IMR-90 (cell line): ENCODE measurements around the gene C12orf57. TPM values are rescaled to one million over a fixed set of nuclear protein-coding genes. Genes with fewer than 3 reads are reported as not detected.

Experiments used
- ATAC-seq: fragments of 200-7000 bp; cut with Tn5 transposase; 2 replicates; pipeline ENCODE4 v1.9.1; 2020; ENCODE audit warnings: low read depth, mild to moderate bottlenecking, moderate library complexity
- BruUV-seq: library from RNA; stranded (reverse); fragments of 400-500 nt; replicated peaks from 2 replicates; lab custom pipeline; 2021; lab: Mats Ljungman, UMichigan
- CTCF ChIA-PET: fragments of 300-600 bp; formaldehyde crosslinking; extraction: SDS; loops from one replicate; lab custom pipeline; 2021; ENCODE audit warnings: antibody characterized with exemption; lab: Yijun Ruan, JAX
- POLR2A ChIA-PET: fragments of 300-600 bp; sonication (Branson Sonifier 250); formaldehyde crosslinking; loops from one replicate; lab custom pipeline; 2022; ENCODE audit warnings: antibody characterized with exemption; ENCODE audit not compliant: unreplicated experiment; lab: Charles Lee
- DNase-seq: peaks from one replicate; pipeline ENCODE4 v3.0.0; 2013
- H2AFZ ChIP-seq: replicated peaks from 2 replicates; pipeline ENCODE3; 2013; ENCODE audit warnings: low read length, mild to moderate bottlenecking; ENCODE audit not compliant: poor library complexity
- H2AK5ac ChIP-seq: 2 replicates; pipeline ENCODE4 v1.6.1; 2013; ENCODE audit warnings: low read depth, low read length, inconsistent platforms
- H2AK9ac ChIP-seq: replicated peaks from 2 replicates; pipeline ENCODE3; 2013; ENCODE audit warnings: mild to moderate bottlenecking, low read depth, low read length, moderate library complexity; ENCODE audit not compliant: poor library complexity
- H2BK120ac ChIP-seq: 2 replicates; pipeline ENCODE4 v1.6.1; 2013; ENCODE audit warnings: low read depth, low read length, inconsistent platforms
- H2BK15ac ChIP-seq: 3 replicates; pipeline ENCODE4 v1.6.1; 2013; ENCODE audit warnings: low read depth, low read length, inconsistent platforms
- H2BK20ac ChIP-seq: 2 replicates; pipeline ENCODE4 v1.6.1; 2013; ENCODE audit warnings: low read depth, mild to moderate bottlenecking, inconsistent platforms, low read length, moderate library complexity
- H2BK5ac ChIP-seq: 2 replicates; pipeline ENCODE4 v1.6.1; 2013; ENCODE audit warnings: mild to moderate bottlenecking, low read depth, low read length, inconsistent platforms; ENCODE audit not compliant: poor library complexity, severe bottlenecking
- H3K14ac ChIP-seq: replicated peaks from 2 replicates; pipeline ENCODE4 v1.6.1; 2013; ENCODE audit warnings: low read depth, low read length, inconsistent platforms
- H3K18ac ChIP-seq: 2 replicates; pipeline ENCODE4 v1.6.1; 2013; ENCODE audit warnings: low read depth, low read length, control low read depth
- H3K23ac ChIP-seq: 2 replicates; pipeline ENCODE4 v1.6.1; 2013; ENCODE audit warnings: low read depth, low read length, inconsistent platforms
- H3K27ac ChIP-seq: 2 replicates; pipeline ENCODE4 v1.5.1; 2013; ENCODE audit warnings: mild to moderate bottlenecking, control low read depth, low read length; ENCODE audit not compliant: insufficient read depth
- H3K27me3 ChIP-seq: 2 replicates; pipeline ENCODE4 v1.6.1; 2013; ENCODE audit warnings: low read length; ENCODE audit not compliant: control insufficient read depth, insufficient read depth
- H3K36me3 ChIP-seq: 2 replicates; pipeline ENCODE4 v1.6.1; 2013; ENCODE audit warnings: low read length, mixed read lengths; ENCODE audit not compliant: control insufficient read depth, insufficient read depth
- H3K4ac ChIP-seq: 2 replicates; pipeline ENCODE4 v1.6.1; 2013; ENCODE audit warnings: low read depth, low read length, inconsistent platforms
- H3K4me1 ChIP-seq: 2 replicates; pipeline ENCODE4 v1.6.1; 2013; ENCODE audit warnings: low read length, mixed read lengths; ENCODE audit not compliant: control insufficient read depth, insufficient read depth
- H3K4me2 ChIP-seq: 2 replicates; pipeline ENCODE4 v1.6.1; 2013; ENCODE audit warnings: low read depth, mild to moderate bottlenecking, control low read depth, low read length, moderate library complexity
- H3K4me3 ChIP-seq: 2 replicates; pipeline ENCODE4 v1.5.1; 2013; ENCODE audit warnings: low read depth, mild to moderate bottlenecking, control low read depth, low read length, moderate library complexity; ENCODE audit not compliant: insufficient read depth
- H3K56ac ChIP-seq: 2 replicates; pipeline ENCODE4 v1.6.1; 2013; ENCODE audit warnings: low read length, inconsistent platforms; ENCODE audit not compliant: insufficient read depth; ENCODE audit errors: extremely low read depth
- H3K79me1 ChIP-seq, 2 experiments: 2 replicates each; pipeline ENCODE4 v1.6.1; 2013; ENCODE audit warnings: low read length in 2 of 2, inconsistent platforms in 1 of 2, low read depth in 1 of 2
- H3K9ac ChIP-seq: 2 replicates; pipeline ENCODE4 v1.6.1; 2013; ENCODE audit warnings: low read depth, low read length, control low read depth
- H3K9me1 ChIP-seq: 2 replicates; pipeline ENCODE4 v1.6.1; 2013; ENCODE audit warnings: low read length, inconsistent platforms; ENCODE audit not compliant: insufficient read depth
- H3K9me3 ChIP-seq: 2 replicates; pipeline ENCODE4 v1.6.1; 2013; ENCODE audit warnings: low read length; ENCODE audit not compliant: control insufficient read depth, insufficient read depth
- H4K20me1 ChIP-seq: 2 replicates; pipeline ENCODE4 v1.6.1; 2013; ENCODE audit warnings: low read length, inconsistent platforms; ENCODE audit not compliant: insufficient read depth
- H4K5ac ChIP-seq: 2 replicates; pipeline ENCODE4 v1.6.1; 2013; ENCODE audit warnings: mild to moderate bottlenecking, low read depth, low read length, control low read depth
- H4K8ac ChIP-seq, 2 experiments: 2 replicates each; pipeline ENCODE4 v1.6.1; 2013; ENCODE audit warnings: low read depth in 2 of 2, low read length in 2 of 2, control low read depth in 1 of 2, inconsistent platforms in 1 of 2
- H4K91ac ChIP-seq: 2 replicates; pipeline ENCODE4 v1.6.1; 2013; ENCODE audit warnings: low read depth, low read length, inconsistent platforms; ENCODE audit not compliant: insufficient read depth
- BHLHE40 ChIP-seq: fragments of 150-350 bp; IDR thresholded peaks from 2 replicates; pipeline ENCODE4 v1.6.1; 2016; ENCODE audit warnings: mild to moderate bottlenecking, low read depth, low read length
- CHD1 ChIP-seq: IDR thresholded peaks from 2 replicates; pipeline ENCODE4 v1.6.1; 2012; ENCODE audit warnings: low read depth, low read length, improper control_type of control experiment
- MXI1 ChIP-seq: IDR thresholded peaks from 2 replicates; pipeline ENCODE4 v1.6.1; 2012; ENCODE audit warnings: low read depth, mild to moderate bottlenecking, low read length, moderate library complexity, borderline replicate concordance
- POLR2A ChIP-seq: IDR thresholded peaks from 2 replicates; pipeline ENCODE4 v1.6.1; 2012; ENCODE audit warnings: mild to moderate bottlenecking, low read depth, low read length
- SMC3 ChIP-seq: fragments of 150-350 bp; IDR thresholded peaks from 2 replicates; pipeline ENCODE4 v1.6.1; 2016; ENCODE audit warnings: low read depth, mild to moderate bottlenecking, antibody characterized with exemption, low read length, moderate library complexity
- WGBS, 2 experiments: methylation state at CpG; one replicate each; pipeline versions ENCODE4 v1.1.5 to v1.1.7; 2013; ENCODE audit warnings: missing lambda C conversion rate in 2 of 2; ENCODE audit not compliant: insufficient read length in 1 of 2; ENCODE audit errors: extremely low coverage in 2 of 2; 5-methylcytosine and 5-hydroxymethylcytosine counted together
- dilution Hi-C: fragments of 300-500 bp; cut with HindIII; formaldehyde crosslinking; loops from one replicate; pipeline ENCODE4 v1.14.3; 2018; ENCODE audit warnings: low sequenced_read_pairs; ENCODE audit not compliant: unreplicated experiment
- in situ Hi-C: fragments of 300-500 bp; cut with MboI; formaldehyde crosslinking; loops from 3 replicates; pipeline ENCODE4 v1.14.3; 2019; ENCODE audit warnings: low sequenced_read_pairs, inconsistent platforms, mixed read lengths
- intact Hi-C: fragments of 100-400 bp; cut with micrococcal nuclease; formaldehyde crosslinking; loops from 2 replicates; pipeline ENCODE4 v1.10.0; 2022
- polyA plus RNA-seq, 3 experiments: library from polyadenylated mRNA; depleted of rRNA; stranded (reverse); fragments of >200 nt; gene quantifications; 2 replicates each; pipeline ENCODE4 v1.2.3, GENCODE V29; 2012; ENCODE audit warnings: low replicate concordance in 1 of 3
- total RNA-seq: library from RNA; depleted of rRNA; stranded (reverse); fragments of >200 nt; gene quantifications from 2 replicates; pipeline ENCODE4 v1.2.3, GENCODE V29; 2012
- TF ChIP-seq, protein P1 (sequence below): fragments of 150-350 bp; IDR thresholded peaks from 2 replicates; pipeline ENCODE4 v1.6.1; 2017; ENCODE audit warnings: mild to moderate bottlenecking, antibody characterized with exemption, low read length, low read depth

Gene C12orf57
- total and polyA plus RNA-seq, 2 of the 4 experiments (the other 2 are of a cell fraction): 238 to 530 TPM

DNA sequence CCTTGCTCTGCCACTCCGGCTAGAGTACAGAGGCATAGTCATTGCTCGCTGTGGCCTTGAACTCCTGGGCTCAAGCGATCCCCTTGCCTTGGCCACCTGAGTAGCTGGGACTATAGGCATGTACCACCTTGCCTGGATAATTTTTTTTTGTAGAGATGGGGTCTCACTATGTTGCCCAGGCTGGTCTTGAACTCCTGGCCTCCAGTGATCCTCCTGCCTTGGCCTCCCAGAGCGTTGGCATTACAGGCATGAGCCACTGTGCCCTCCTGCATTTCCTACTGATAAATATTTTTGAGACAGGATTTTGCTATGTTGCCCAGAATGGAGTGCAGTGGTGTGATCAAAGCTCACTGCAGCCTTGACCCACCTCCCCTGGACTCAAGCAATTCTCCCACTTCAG is 36.3 kb downstream of the C12orf57 start:
- Histone ChIP-seq H3K4me1 (no peaks in the 10 kb centered on the region), H3K18ac (no peak overlapping the region), H2BK15ac (no peak overlapping the region), H3K9me1 (peaks cover 3% of the 10 kb centered on the region; the same call in 1 of the 2 replicates), H3K4me2 (no peak overlapping the region), H2BK120ac (no peak overlapping the region), H3K14ac (no peak overlapping the region), H2BK5ac (no peak overlapping the region), H3K23ac (no peak overlapping the region), H3K27me3 (no peaks in the 10 kb centered on the region), H2AK9ac (no peak overlapping the region), H4K20me1 (no peaks in the 10 kb centered on the region), H2BK20ac (no peak overlapping the region), H4K8ac (no peak overlapping the region), H4K5ac (no peak overlapping the region), H3K36me3 (peaks cover 63% of the 10 kb centered on the region), H3K4me3 (no peak overlapping the region), H2AK5ac (no peak overlapping the region), H3K9me3 (no peaks in the 10 kb centered on the region), H3K56ac (no peak overlapping the region), H3K79me1 (peaks cover 4 to 9% of the 10 kb centered on the region in 2 experiments; a peak in 2 of 4 replicates), H3K4ac (no peak overlapping the region), H2AFZ (no peak overlapping the region), H4K91ac (no peak overlapping the region), H3K27ac (no peak overlapping the region), H3K9ac (no peak overlapping the region)
- TF ChIP-seq, protein P1, sequence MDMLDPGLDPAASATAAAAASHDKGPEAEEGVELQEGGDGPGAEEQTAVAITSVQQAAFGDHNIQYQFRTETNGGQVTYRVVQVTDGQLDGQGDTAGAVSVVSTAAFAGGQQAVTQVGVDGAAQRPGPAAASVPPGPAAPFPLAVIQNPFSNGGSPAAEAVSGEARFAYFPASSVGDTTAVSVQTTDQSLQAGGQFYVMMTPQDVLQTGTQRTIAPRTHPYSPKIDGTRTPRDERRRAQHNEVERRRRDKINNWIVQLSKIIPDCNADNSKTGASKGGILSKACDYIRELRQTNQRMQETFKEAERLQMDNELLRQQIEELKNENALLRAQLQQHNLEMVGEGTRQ: no peak
- no peak for TF ChIP-seq MXI1
- TF ChIP-seq CHD1: no peak
- no peak for TF ChIP-seq BHLHE40
- TF ChIP-seq SMC3: no peak
- TF ChIP-seq POLR2A: no peak
- intact Hi-C loops (no loop called here), in situ Hi-C loops (no loop called here), dilution Hi-C loops (no loop called here)
- CTCF ChIA-PET: no interaction called here
- DNase-seq (no peak), ATAC-seq (no peak)
- no TSS peak for BruUV-seq
- no CpG with 5 or more reads among the region's 4 CpGs for WGBS, 2 experiments
- POLR2A ChIA-PET: no interaction called here
